Right atrium auricular region (tissue), 2 donors: ENCODE results near the gene ARMC12. TPM values are rescaled to one million over a fixed set of nuclear protein-coding genes. Genes with fewer than 3 reads are reported as not detected.
"Not testable (repeated sequence)": the region's sequence is repeated elsewhere in the genome, so short reads cannot be mapped to it uniquely, and the experiment has no call there.

ENCODE experiments used
- DNase-seq: peaks from one replicate; pipeline ENCODE4 v3.0.0-alpha.2; 2019; ENCODE audit warnings: low spot score
- H3K27ac ChIP-seq, 2 donors: fragments of 200-600 bp; sonication (generic); 1 replicate in 1 of 2; 2 replicates in 1 of 2; pipeline ENCODE4 v1.5.1; 2016 to 2019
- H3K27me3 ChIP-seq, 2 donors: fragments of 200-600 bp; sonication (generic); one replicate each; pipeline versions ENCODE4 v1.5.1 to v1.6.0; 2017 to 2019
- H3K36me3 ChIP-seq: fragments of 200-600 bp; sonication (generic); one replicate; pipeline ENCODE4 v1.5.1; 2016
- H3K4me1 ChIP-seq, 2 donors: fragments of 200-600 bp; sonication (generic); one replicate each; pipeline versions ENCODE4 v1.5.1 to v1.6.0; 2017 to 2019
- H3K4me3 ChIP-seq, 2 donors: fragments of 200-600 bp; sonication (generic); 1 replicate in 1 of 2; 2 replicates in 1 of 2; pipeline ENCODE4 v1.5.1; 2017 to 2019; ENCODE audit warnings: mild to moderate bottlenecking in 1 of 2, moderate library complexity in 1 of 2
- H3K9me3 ChIP-seq, 2 donors: fragments of 200-600 bp; sonication (generic); one replicate each; pipeline ENCODE4 v1.5.1; 2019
- total RNA-seq, 2 donors: library from RNA; depleted of rRNA; stranded (reverse); fragments of >200 nt; gene quantifications; one replicate each; pipeline ENCODE4 v1.1.0, GENCODE V29; 2016
- TF ChIP-seq, protein P1 (sequence below), 2 donors: fragments of 200-600 bp; sonication (generic); IDR thresholded peaks; one replicate each; pipeline ENCODE4 v1.5.1; 2019; ENCODE audit warnings: antibody characterized with exemption in 2 of 2

The ARMC12 gene
- total RNA-seq, 2 donors from 2014 or later = 0.39 TPM; not detected in 1

DNA sequence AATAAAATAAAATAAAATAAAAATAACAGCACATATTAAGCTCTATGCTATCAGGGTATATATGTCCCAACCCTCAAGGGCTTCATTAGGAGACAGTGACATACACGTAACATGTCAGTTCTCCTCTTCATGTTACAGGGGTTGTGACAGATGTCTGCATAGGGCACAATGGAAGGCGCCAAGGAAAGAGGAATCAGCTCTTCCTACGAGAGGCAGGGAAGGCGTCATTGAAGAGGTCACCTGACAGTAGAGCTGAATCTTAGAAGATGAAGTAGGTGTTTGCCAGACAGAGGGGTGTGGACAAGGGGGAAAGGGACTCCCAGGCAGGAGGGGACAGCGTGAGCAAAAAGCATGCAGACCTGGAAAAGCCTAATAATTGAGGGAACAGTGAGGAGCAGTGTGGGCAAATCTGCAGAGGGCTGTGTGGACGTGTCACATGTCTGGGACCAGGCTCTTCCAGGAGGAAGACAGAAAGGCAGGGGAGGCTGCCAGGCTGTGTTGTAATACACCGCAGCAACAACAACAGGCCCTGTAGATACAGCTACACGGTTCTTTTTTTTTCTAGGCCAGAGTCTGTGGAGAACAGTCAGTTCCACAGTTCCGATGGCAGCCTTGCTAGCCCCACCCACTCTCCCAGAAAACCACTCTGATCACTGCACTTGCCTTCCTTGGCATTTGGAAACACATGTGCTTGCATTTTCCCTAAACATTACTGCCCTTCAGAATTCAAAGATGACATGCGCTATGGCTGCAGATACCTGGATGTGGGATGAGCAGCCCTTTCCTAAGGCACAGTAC lies 45.6 kb upstream of the ARMC12 start:
- peaks cover 0 to 32% of the 10 kb centered on the region in 2 donors for H3K4me1 ChIP-seq
- no peak overlapping the region for H3K4me3 ChIP-seq
- DNase-seq = peak; percentile 95
- H3K27ac ChIP-seq = peak overlapping the region; percentile 84 to 92
- no peaks in the 10 kb centered on the region for H3K9me3 ChIP-seq
- TF ChIP-seq, protein P1, sequence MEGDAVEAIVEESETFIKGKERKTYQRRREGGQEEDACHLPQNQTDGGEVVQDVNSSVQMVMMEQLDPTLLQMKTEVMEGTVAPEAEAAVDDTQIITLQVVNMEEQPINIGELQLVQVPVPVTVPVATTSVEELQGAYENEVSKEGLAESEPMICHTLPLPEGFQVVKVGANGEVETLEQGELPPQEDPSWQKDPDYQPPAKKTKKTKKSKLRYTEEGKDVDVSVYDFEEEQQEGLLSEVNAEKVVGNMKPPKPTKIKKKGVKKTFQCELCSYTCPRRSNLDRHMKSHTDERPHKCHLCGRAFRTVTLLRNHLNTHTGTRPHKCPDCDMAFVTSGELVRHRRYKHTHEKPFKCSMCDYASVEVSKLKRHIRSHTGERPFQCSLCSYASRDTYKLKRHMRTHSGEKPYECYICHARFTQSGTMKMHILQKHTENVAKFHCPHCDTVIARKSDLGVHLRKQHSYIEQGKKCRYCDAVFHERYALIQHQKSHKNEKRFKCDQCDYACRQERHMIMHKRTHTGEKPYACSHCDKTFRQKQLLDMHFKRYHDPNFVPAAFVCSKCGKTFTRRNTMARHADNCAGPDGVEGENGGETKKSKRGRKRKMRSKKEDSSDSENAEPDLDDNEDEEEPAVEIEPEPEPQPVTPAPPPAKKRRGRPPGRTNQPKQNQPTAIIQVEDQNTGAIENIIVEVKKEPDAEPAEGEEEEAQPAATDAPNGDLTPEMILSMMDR (IDR thresholded peaks at IDR 0.05) = no peak
- no peaks in the 10 kb centered on the region for H3K27me3 ChIP-seq
- H3K36me3 ChIP-seq = no peaks in the 10 kb centered on the region

DNA sequence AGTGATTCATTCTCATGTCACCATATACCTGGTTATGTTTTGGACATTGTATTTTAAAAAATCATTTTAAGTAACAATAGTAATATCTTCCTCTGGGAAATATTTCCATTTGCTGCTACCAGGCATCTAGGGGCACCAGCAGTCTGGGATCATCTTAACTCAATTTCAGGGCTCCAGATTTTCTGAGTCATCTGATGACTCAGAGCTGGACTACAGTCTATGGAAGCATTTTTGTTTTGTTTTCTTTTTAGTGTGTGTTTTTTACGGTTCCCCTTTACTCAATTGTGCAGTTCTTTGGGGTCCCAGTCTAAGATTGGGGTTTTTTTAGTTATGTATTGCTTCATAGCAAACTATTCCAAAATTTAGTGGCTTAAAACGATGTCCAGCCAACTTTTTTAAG lies 42.4 kb upstream of the ARMC12 start:
- Histone ChIP-seq H3K4me3 (no peak overlapping the region), H3K9me3 (no peaks in the 10 kb centered on the region), H3K27me3 (no peaks in the 10 kb centered on the region), H3K4me1 (peaks cover 0 to 27% of the 10 kb centered on the region in 2 donors), H3K27ac (no peak overlapping the region), H3K36me3 (no peaks in the 10 kb centered on the region)
- TF ChIP-seq, protein P1 (IDR thresholded peaks at IDR 0.05) = no peak
- no peak for DNase-seq

DNA sequence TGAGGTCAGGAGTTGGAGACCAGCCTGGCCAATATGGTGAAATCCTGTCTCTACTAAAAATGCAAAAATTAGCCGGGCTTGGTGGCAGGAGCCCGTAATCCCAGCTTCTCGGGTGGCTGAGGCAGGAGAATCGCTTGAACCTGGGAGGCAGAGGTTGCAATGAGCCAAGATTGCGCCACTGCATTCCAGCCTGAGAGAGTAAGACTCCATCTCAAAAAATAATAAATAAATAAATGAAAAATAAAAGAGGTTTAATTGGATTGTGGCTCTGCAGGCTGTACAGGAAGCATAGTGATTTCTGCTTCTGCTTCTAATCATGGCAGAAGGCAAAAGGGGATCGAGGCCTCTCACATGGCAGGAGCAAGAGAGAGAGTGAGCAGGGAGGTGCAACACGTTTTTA lies 38.4 kb upstream of the ARMC12 start:
- DNase-seq = peak; percentile 50
- not testable (repeated sequence) for H3K4me1 ChIP-seq, H3K27me3 ChIP-seq, H3K36me3 ChIP-seq, H3K9me3 ChIP-seq, H3K27ac ChIP-seq, H3K4me3 ChIP-seq

DNA sequence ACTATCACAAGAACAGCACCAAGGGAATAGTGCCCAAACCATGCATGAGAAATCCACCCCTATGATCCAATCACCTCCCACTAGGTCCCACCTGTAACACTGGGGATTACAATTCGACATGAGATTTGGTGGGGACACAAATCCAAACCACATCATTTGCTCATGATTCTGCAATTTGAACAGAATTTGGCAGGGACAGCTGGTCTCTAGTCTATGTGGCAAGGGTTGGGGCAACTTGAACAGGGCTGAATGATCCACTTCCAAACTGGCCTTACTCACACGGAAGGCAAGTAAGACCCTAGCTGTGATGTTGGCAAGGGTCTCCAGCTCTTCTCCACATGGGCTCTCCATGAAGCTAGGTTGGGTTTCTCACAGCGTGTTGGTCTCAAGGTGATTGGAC lies 38.0 kb upstream of the ARMC12 start:
- Histone ChIP-seq H3K4me1 (no peaks in the 10 kb centered on the region), H3K9me3 (no peaks in the 10 kb centered on the region), H3K27me3 (no peaks in the 10 kb centered on the region), H3K4me3 (no peak overlapping the region), H3K36me3 (no peaks in the 10 kb centered on the region), H3K27ac (no peak overlapping the region)
- TF ChIP-seq, protein P1 (IDR thresholded peaks at IDR 0.05) = no peak
- peak; percentile 7 for DNase-seq

DNA sequence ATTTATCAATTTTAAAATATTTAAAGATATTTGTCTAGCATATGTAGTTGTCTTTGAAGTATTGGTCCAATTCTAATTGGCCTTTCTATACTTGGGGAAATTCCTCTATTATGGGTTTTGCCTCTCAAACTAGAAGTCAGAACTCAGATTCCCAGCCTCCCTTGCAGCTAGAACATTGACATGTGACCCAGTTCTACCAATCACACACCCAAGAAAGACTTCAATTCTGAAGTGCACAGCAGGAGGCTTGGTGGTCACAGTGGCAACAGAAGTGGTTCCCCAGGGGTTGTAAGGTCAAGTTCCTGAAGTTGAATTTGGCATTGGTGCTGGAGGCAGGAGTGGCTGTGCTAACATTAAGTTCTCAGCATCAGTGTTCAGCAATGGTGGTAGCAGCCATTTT lies 33.3 kb upstream of the ARMC12 start:
- no peaks in the 10 kb centered on the region for H3K9me3 ChIP-seq

DNA sequence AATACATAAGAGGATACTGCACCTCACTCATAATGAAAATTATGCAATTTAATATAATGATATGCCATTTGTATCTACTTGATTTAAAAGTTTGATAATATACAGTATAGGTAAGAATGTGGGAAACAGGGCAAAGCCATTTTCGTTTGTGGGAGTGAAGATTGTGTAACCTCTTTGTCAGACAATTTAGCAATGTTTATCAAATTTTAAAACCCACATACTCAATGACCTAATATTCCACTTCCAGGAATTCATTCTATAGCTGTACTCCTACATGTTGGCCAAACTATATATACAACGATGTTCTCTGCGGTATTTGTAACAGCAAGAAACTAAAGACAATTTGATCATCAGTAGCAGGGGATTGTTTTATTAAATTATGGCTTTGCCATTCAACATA lies 30.4 kb upstream of the ARMC12 start:
- Histone ChIP-seq H3K9me3 (no peaks in the 10 kb centered on the region), H3K27me3 (no peaks in the 10 kb centered on the region), H3K4me1 (no peaks in the 10 kb centered on the region), H3K27ac (no peak overlapping the region), H3K36me3 (no peaks in the 10 kb centered on the region), H3K4me3 (no peak overlapping the region)
- TF ChIP-seq, protein P1 (IDR thresholded peaks at IDR 0.05) = no peak
- no peak for DNase-seq

More for the DNA sequence above, 33.3 kb upstream of the ARMC12 start:
- peak; percentile 13 for DNase-seq
- Histone ChIP-seq H3K36me3 (no peaks in the 10 kb centered on the region), H3K27me3 (no peaks in the 10 kb centered on the region), H3K4me1 (no peaks in the 10 kb centered on the region), H3K4me3 (no peak overlapping the region), H3K27ac (no peak overlapping the region)
- TF ChIP-seq, protein P1 (IDR thresholded peaks at IDR 0.05) = no peak
